HG02678 (cell line): ENCODE results near the gene EHD4.

Source experiments
- ATAC-seq: cut with Tn5 transposase; IDR thresholded peaks from one replicate; pipeline ENCODE4 v1.9.1; 2021; ENCODE audit warnings: mild to moderate bottlenecking, moderate library complexity; ENCODE audit not compliant: unreplicated experiment

The EHD4 gene

GRCh38 chr15:41881920-41882688, 90.3 kb downstream of the EHD4 start:
- ATAC-seq = no peak

GRCh38 chr15:41881550-41881919, 90.8 kb downstream of the EHD4 start:
- no peak for ATAC-seq

GRCh38 chr15:41881086-41881485, 91.3 kb downstream of the EHD4 start:
- no peak for ATAC-seq

GRCh38 chr15:41880156-41880877, 92.0 kb downstream of the EHD4 start:
- no peak for ATAC-seq

- no peak for ATAC-seq
Measured at GRCh38 chr15:41879321-41879845, 93.0 kb downstream of the EHD4 start.

GRCh38 chr15:41878355-41878699, 94.0 kb downstream of the EHD4 start:
- no peak for ATAC-seq

GRCh38 chr15:41877631-41878354, 94.6 kb downstream of the EHD4 start:
- ATAC-seq = no peak

GRCh38 chr15:41876689-41877088, 95.7 kb downstream of the EHD4 start:
- ATAC-seq = no peak

- ATAC-seq = no peak
Measured at GRCh38 chr15:41876007-41876406, 96.3 kb downstream of the EHD4 start.

- ATAC-seq = no peak
Measured at GRCh38 chr15:41874736-41875135, 97.6 kb downstream of the EHD4 start.

GRCh38 chr15:41873711-41874110, 98.6 kb downstream of the EHD4 start:
- no peak for ATAC-seq

- no peak for ATAC-seq
Measured at GRCh38 chr15:41872166-41872747, 100.1 kb downstream of the EHD4 start.

- no peak for ATAC-seq
Measured at GRCh38 chr15:41871175-41871905, 101.0 kb downstream of the EHD4 start.

GRCh38 chr15:41870689-41871081, 101.7 kb downstream of the EHD4 start:
- ATAC-seq = no peak

- ATAC-seq = no peak
Measured at GRCh38 chr15:41869770-41870688, 102.3 kb downstream of the EHD4 start.

GRCh38 chr15:41868321-41868720, 104.0 kb downstream of the EHD4 start:
- ATAC-seq = no peak

GRCh38 chr15:41866872-41867579, 105.3 kb downstream of the EHD4 start:
- ATAC-seq = no peak

- no peak for ATAC-seq
Measured at GRCh38 chr15:41866263-41866703, 106.1 kb downstream of the EHD4 start.
